Thyroid gland (tissue), 4 donors: ENCODE data around the gene ACACA.

Experiments
- CTCF ChIP-seq, 6 experiments: fragments of 200-600 bp in 3 of 6; fragments of 450-650 bp in 3 of 6; sonication (generic) in 3 of 6; IDR thresholded peaks; one replicate each; pipeline ENCODE4 v1.5.1; 2016 to 2019; ENCODE audit warnings: antibody characterized with exemption in 6 of 6, mild to moderate bottlenecking in 2 of 6, inconsistent platforms in 1 of 6, moderate library complexity in 1 of 6
- POLR2A ChIP-seq, 2 donors: fragments of 450-650 bp; IDR thresholded peaks; one replicate each; pipeline ENCODE4 v1.6.1; 2017; ENCODE audit warnings: antibody characterized with exemption in 2 of 2, mild to moderate bottlenecking in 2 of 2, moderate library complexity in 1 of 2

GRCh38 chr17:37393352-37393751 is 13.3 kb downstream of the ACACA start:
- TF ChIP-seq CTCF (IDR thresholded peaks at IDR 0.05): no peak
- no peak for TF ChIP-seq POLR2A (IDR thresholded peaks at IDR 0.05)
